ENCODE data around the gene NUTF2.
"Not testable (repeated sequence)": the region's sequence is repeated elsewhere in the genome, so short reads cannot be mapped to it uniquely, and the experiment has no call there.

The NUTF2 gene

DNA sequence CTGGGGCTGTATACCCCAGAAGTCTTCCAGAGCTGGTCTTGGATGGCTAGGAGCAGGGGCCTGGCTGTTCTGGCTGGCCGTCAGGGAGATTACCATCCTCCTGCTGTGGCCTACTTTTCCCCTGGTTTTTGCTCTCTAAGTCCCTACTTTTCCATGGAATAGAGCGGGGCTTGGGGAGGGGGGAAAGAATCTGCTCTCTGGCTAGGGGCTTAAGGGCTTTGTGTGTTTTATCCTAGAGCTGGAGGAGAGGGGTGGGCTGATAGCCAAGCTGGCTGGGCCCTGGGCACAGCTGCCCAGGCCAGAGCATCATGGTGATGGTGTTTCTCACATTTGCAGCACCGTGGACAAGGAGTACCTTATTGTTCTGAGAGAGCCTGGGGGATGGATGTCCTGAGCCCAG is 41.6 kb downstream of the NUTF2 start:
- no peak for DNase-seq

GRCh38 chr16:67892375-67892774 is 45.6 kb downstream of the NUTF2 start:
- DNase-seq = no peak

GRCh38 chr16:67892899-67893742 is 46.4 kb downstream of the NUTF2 start, which contains the start of gene PSKH1:
Gene PSKH1 (plus strand): TSS chr16:67893254. CDS start chr16:67908750, 15,496 bp downstream.
- DNase-seq = peak; percentile 94

DNA sequence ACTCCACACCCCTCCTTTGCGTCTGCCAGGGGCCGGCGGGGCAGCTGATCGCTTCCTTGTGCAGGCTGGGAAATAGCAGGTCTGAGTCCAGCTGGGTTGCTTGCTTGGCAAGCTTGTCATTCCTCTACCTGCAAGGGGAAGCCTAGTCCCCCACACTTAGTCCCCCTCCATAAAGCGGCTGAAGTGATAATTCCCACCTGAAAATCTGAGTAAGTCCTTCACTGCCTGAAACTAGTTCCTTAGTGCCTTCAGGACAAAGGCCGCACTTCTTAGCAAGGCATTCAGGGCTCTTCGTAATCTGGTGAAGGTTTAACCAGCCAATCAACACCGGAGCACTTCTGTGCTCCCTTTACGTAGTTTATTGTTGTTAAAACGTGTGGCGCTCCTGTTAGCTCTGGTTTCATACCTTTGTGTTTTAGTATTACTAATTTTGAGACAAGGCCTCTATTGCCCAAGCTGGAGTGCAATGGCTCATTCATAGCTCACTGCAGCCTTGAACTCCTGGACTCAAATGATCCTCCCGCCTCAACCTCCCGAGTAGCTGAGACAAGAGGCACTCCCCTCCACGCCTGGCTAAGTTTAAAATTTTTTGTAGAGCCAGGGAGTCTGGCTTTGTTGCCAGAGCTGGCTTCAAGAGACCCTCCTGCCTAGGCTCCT is 47.1 kb downstream of the NUTF2 start:
- no peak for DNase-seq

GRCh38 chr16:67897231-67897630 is 50.5 kb downstream of the NUTF2 start:
- no peak for DNase-seq

DNA sequence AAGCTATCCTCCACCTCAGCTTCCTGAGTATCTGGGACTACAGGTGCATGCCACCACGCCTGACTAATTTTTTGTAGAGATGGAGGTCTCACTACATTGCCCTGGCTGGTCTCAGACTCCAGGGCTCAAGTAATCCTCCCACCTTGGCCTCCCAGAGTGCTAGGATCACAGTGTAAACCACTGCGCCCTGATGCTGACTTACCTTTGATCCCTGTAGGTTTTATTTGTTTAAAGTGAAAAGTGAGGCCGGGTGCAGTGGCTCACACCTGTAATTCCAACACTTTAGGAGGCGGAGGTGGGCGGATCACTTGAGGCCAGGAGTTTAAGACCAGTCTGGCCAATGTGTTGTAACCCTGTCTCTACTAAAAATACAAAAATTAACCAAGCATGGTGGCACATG is 55.0 kb downstream of the NUTF2 start:
- no peak for DNase-seq

DNA sequence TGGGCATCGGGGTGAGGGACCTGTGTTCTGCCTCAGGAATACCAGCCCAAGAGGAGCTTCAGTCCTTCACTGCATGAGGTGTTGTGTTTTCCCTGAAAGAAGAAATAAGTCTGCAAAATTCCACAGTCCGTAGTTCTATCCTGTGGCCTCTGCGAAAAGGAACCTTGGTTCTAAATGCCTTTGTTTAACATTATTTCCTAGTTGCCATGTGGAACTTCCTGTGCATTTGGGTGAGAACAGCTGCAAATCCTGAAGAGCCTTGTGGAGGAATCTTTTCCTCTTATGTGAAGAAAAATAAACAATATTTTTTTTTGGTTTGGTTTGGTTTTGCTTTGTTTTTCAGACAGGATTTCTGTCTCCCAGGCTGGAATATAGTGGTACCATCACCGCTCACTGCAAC is 56.1 kb downstream of the NUTF2 start:
- DNase-seq = no peak

DNA sequence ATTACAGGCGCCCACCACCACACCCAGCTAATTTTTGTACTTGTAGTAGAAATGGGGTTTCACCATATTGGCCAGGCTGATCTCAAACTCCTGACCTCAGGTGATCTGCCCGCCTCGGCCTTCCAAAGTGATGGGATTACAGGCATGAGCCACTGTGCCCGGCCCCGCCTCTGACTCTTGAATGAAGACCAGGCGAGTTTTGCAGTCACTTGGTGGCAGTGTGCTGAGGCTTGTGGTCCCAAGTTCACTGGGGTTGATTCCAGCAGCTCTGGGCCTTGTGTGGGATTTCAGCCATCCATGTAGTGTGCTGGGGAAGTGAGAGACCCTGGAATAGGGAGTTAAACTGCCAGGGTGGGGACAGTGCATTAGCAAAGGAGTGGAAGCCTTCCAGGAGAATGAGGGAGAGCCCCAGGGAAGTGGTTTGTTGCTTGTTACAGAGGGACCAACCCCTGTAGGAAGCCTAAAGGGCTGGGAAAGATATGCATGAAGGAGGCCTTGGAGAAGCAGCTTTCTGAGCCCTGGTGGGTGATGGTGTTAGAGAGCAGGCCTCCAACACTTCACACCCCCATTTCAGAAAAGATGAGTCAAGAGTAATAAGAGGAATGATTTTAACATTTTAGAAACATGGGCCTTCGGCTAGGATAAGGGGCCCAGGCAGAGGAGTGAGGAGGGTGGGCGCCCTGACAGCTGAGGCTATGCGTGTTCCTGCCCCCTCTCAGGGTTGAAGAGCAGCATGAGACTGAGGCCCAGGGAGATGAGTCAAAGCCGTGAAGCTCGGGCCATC is 60.9 kb downstream of the NUTF2 start:
- DNase-seq = no peak

- no peak for DNase-seq
Measured at GRCh38 chr16:67909056-67909742, 62.5 kb downstream of the NUTF2 start.

DNA sequence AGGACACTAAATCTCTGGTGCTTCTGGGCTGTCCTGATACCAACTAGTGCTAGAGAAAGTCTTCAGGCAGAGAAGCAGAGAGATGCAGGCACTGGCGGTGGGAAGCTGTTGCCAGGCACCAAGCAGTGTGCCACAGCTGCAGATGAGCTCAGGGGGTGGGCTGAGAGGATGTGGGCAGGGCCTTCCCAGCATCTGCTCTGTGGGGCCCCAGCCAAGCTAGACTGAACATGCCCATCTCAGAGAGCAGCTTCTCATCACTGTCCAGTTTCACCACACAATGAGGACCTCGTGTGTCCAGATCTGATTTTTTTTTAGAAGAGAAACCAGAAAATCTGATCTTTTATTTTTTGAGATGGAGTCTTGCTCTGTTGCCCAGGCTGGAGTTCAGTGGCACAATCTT is 63.4 kb downstream of the NUTF2 start:
- DNase-seq = no peak

GRCh38 chr16:67914758-67915495 is 68.2 kb downstream of the NUTF2 start:
- DNase-seq = no peak

GRCh38 chr16:67915496-67915769 is 68.7 kb downstream of the NUTF2 start:
- DNase-seq = not testable (repeated sequence)

DNA sequence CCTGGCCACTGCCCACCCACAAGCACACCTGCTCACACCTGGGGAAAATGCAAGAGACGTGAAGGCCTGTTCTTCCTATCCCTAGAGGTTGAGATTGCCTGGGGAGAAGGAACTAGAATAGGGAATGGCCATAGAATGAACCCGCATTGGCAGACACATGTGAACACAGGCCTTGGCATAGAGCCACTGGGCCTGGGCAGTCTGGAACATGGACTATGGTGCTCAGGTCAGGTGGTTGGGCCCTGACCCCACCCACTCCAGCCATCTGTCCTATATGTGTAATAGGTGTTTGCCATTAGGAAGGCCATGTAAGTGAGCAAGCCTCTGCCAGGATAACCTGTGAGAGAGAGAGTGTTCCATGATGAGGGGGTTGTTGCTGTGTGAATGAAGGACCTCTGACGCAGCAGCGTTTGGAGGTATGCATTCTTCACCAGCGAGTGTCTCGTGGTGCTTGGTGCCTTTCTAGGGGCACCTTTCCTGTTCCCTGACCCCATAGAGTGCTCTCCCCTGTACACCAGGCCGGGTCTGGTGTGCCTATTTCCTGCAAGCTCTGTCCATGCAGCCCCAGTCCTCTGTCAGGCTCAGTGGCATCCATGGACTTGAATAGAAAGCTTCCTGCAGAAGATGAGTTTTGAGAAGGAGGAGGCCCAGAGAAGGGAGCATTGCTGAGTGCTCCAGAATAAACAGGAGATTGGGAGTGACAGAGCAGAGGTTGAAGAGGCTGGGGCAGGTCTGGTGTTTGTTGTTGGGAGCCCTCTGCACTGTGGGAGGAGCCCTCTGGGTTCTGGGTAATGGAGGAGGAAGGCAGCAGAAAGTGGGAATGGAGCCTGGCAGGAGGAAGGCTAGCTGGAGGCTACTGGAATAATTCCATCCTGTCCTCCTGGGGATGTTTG is 69.3 kb downstream of the NUTF2 start:
- no peak for DNase-seq

GRCh38 chr16:67917140-67917851 is 70.6 kb downstream of the NUTF2 start:
- DNase-seq = no peak

GRCh38 chr16:67917852-67918236 is 71.1 kb downstream of the NUTF2 start:
- DNase-seq = no peak

DNA sequence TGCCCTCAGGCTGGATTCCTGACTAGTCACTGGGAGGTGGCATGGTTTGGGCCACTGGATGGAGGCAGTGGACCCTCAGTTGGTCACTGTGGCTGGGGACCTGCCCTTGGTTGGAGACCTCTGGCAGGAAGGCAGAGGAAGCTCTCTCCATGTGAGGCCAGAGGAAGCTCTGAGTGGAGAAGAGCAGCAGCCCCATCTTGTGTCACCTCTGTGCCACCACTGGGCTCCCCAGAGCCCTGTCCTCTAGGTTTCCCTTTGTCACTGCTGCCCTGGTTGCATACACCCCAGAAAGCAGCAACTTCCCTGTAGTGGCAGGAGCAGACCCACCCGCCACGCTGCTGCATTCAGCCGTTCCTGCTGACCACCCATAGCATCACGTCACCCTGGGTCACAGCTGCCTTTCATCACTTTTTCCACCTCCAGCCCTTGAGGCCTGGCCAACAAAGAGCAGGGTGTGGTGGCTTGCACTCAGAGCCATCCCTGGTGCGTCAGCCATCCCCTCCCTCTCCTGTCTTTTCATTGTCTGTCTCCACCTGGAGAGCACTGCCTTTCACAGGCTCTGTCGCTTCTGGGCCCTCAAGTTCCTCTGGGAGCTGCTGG is 73.0 kb downstream of the NUTF2 start:
- no peak for DNase-seq

Measured in CD4-positive, alpha-beta T cell treated with Interleukin-4 for 1 hour (primary cell).